NCI-H446 treated with DMSO at 0.1 percent for 48 hours (cell line): ENCODE measurements around the gene OAF.
"Not testable (repeated sequence)": the region's sequence is repeated elsewhere in the genome, so short reads cannot be mapped to it uniquely, and the experiment has no call there.

ENCODE experiments used
- DNase-seq: peaks from one replicate; lab custom pipeline; 2025; lab: John Stamatoyannopoulos, UW

The OAF gene

GRCh38 chr11:120244476-120245365, 33.9 kb downstream of the OAF start:
- no peak for DNase-seq

DNA sequence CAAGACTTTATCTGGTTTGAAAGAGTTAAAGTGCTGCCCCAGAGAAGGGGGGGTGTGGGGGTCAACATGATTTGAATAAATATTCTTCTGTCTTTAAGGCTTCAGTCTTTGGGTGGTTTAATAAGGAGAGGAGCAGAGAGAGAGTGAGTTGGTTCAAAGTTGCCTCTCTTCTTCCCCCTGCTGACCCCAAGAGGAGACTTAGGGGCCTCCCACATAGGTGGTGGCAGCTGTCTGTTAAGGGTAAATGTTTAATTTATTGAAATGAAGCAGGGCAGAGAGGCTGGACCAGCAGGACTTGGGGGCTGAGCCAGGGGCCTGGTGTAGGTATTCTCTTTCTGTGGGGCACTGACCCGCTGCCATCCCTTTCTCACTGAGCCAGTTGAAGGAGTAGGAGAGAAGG, 34.6 kb downstream of the OAF start:
- DNase-seq = no peak

DNA sequence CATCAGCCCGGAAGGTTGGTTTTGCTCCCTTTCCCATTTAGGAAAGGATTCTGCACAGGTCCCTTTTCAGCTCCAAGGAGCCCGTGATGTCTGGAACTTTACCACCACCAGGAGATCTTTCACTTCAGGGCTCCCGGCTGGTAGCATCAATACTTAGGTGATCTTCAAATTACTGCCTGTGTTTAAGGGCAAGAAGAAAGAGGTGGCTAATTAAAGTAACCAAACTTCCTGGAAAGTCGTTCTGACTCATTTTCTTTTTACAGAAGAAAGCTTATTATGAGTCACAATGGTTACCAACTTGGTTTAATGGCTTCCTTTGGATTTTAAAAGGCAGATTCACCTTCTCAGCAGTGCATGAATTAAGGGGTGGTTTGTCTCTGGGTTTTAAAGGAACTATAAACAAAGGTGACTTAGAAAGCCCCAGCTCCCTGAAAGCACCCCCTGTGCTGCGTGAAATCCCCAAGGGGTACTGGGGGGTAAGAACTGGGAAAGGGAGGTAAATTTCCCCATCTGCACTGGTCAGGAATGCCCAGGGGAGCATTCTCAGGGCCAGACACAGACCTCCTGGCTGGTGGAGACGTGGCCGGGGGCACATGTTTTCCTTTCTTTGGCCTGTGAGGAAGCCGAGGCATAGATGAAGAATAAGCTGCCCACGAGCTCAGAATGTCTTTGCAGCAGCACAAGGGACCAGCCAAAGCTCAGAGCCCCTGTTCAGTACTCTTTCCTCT, 37.9 kb downstream of the OAF start:
- DNase-seq = no peak

- no peak for DNase-seq
Observed at GRCh38 chr11:120249279-120250262, 38.7 kb downstream of the OAF start.

DNA sequence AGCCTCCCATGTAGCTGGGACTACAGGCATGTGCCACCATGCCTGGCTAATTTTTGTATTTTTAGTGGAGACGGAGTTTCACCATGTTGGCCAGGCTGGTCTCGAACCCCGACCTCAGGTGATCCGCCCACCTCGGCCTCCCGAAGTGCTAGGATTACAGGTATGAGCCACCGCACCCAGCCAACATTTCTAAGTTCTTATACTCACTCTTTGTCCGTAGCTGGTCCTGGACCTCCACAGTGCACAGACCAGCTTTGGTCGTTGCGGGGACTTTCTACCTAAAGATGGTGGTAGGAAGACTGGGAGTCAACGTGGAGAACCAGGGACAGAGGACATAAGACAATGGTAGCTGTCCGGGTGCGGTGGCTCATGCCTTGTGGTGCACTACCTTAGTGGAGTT, 42.5 kb downstream of the OAF start:
- DNase-seq = not testable (repeated sequence)

- DNase-seq = no peak
Observed at GRCh38 chr11:120254788-120255518, 44.1 kb downstream of the OAF start.

DNA sequence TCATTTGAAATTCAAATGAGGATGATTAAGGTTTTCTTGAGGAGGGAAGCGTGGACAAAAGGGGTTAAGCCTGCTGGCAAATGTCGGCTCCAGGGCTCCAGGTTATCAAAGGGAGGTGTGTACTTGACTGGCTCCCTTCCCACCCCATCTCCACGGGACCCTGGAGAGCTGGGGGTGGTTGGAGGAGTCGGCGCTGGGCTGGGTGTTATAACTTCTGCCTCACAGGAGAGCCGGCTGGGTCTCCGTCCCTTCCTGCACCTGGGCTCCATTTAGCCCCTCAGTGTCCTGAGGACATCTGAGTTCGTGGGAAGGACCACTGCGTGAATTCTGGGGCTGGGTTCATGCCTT, 44.7 kb downstream of the OAF start:
- DNase-seq = no peak

DNA sequence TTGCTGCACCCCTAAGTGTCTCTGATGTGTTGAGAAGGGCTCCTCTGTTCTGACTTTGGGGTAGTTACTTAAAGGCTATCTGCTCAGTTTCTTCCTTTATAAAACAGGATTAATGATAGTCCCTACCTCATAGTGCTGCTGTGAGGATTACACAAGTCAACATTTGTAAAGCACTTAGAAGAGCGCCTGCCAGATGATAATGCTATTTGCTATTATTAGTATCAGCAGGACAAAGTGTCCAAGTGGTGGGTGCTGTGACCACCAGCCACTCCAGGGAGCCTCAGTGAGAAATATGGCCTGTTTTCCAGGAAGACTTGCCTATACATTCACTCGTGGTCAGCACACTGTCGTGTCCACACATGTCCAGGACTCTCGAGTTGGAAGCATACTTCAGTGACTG, 45.3 kb downstream of the OAF start:
- no peak for DNase-seq

DNA sequence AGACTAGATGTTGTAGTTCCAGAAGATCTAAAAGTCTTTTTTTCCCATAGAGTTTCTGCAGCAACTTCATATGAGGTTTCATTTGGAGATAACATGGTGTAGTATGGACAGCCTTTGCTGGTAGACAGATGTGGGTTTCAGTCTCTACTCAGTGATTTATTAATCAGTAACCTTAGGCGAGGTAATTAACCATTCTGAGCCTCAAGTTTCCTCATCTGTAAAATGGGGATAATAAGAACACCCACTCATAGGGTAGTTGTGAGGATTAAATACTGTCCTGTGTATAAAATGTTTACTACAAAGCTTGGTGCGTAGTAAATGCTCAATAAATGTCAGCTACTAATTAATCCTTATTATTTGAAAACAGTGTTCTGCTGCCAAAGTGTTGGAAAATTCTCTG, 45.9 kb downstream of the OAF start:
- DNase-seq = no peak

- DNase-seq = no peak
Observed at GRCh38 chr11:120257346-120257745, 46.5 kb downstream of the OAF start.

GRCh38 chr11:120258661-120259060, 47.8 kb downstream of the OAF start:
- DNase-seq = no peak

DNA sequence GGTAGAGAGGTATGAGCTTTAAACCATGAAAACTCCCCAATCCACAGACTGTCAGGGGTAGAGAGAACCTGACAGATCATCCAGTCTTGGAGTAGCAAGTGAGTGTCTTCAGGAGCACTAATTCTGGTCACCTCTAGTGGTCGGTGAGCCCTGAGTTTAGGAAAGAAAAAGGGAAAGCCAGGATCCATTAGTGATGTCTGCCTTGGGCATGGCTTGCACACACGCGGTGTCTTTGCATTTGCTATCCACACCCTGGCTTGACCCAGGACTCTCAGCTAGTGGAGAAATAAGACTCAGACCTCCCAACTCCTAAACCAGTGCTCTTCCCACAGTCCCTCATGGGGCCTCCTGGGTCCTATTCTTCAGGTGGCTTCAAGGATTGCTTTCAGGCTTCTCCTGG, 48.4 kb downstream of the OAF start:
- no peak for DNase-seq

- DNase-seq = no peak
Observed at GRCh38 chr11:120259988-120260565, 49.2 kb downstream of the OAF start.

- no peak for DNase-seq
Observed at GRCh38 chr11:120260616-120261015, 49.8 kb downstream of the OAF start.

- DNase-seq = no peak
Observed at GRCh38 chr11:120261321-120261720, 50.5 kb downstream of the OAF start.

GRCh38 chr11:120261931-120262330, 51.1 kb downstream of the OAF start:
- no peak for DNase-seq

GRCh38 chr11:120267319-120267718, 56.5 kb downstream of the OAF start:
- no peak for DNase-seq

- DNase-seq = no peak
Observed at GRCh38 chr11:120268686-120269085, 57.9 kb downstream of the OAF start.

DNA sequence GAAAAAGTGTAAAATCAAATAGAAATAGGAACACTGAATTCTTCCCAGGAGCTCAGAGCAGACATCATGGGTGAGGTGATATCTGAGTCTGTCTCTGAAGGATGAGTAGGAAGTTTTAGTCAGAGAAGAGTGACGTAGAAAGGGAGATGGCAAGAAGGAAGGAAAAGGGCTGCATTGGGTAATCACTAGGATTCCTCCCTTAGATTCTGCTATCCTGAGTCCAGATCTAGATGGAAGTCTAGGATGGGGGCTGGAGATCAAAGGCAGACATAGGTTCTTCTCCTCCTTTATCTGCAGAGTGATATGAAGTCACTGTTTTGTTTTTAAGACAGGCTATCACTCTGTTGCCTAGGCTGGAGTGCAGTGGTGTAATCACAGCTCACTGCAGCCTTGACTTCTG, 59.6 kb downstream of the OAF start:
- DNase-seq = no peak

DNA sequence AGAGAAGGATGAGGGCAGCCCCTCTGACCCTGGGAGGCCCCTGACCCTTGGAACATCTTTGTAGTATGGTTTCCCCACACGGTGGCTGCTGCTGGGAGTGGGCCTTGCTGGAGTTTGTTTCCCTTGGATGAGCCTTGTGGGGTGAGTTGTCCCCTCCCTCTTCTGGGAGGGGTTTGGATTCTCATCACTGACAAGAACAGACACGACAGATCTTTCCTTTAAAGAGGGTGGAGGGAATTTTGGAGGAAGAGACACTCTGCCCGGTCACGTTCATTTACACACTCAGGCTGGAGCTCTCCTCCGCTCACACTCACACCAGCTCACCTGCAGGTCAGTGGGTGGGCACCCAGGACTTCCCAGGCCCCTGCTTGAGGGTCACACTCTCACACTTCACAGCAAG, 60.8 kb downstream of the OAF start:
- DNase-seq = no peak

GRCh38 chr11:120272303-120272702, 61.5 kb downstream of the OAF start:
- no peak for DNase-seq
